SJSA1 (cell line): ENCODE results near the gene NUDT3. TPM values are rescaled to one million over a fixed set of nuclear protein-coding genes. Genes with fewer than 3 reads are reported as not detected.
A peak's percentile ranks its signal among the peaks of the same experiment; 100 is the strongest.
"Not testable (repeated sequence)": the region's sequence is repeated elsewhere in the genome, so short reads cannot be mapped to it uniquely, and the experiment has no call there.

ENCODE experiments used
- DNase-seq, 2 experiments: peaks; one replicate each; pipeline ENCODE4 v3.0.0-alpha.2; 2015 to 2020; ENCODE audit warnings: low spot score in 2 of 2, low read depth in 1 of 2
- H3K27ac ChIP-seq: fragments of 250-450 bp; sonication (Bioruptor Pico); 2 replicates; pipeline ENCODE4 v1.5.1; 2020; ENCODE audit warnings: mild to moderate bottlenecking, moderate library complexity
- H3K27me3 ChIP-seq: fragments of 250-450 bp; sonication (Bioruptor Pico); replicated peaks from 2 replicates; pipeline ENCODE4 v1.5.1; 2020; ENCODE audit warnings: mild to moderate bottlenecking, moderate library complexity
- H3K36me3 ChIP-seq: fragments of 250-450 bp; sonication (Bioruptor Pico); 2 replicates; pipeline ENCODE4 v1.5.1; 2020; ENCODE audit warnings: mild to moderate bottlenecking
- H3K4me1 ChIP-seq: fragments of 250-450 bp; sonication (Bioruptor Pico); replicated peaks from 2 replicates; pipeline ENCODE4 v1.6.1; 2021; ENCODE audit warnings: mild to moderate bottlenecking
- H3K4me3 ChIP-seq: fragments of 250-450 bp; sonication (Bioruptor Pico); 2 replicates; pipeline ENCODE4 v1.5.1; 2020; ENCODE audit warnings: mild to moderate bottlenecking
- H3K9me3 ChIP-seq: fragments of 250-450 bp; sonication (Bioruptor Pico); replicated peaks from 2 replicates; pipeline ENCODE4 v1.5.1; 2020; ENCODE audit warnings: mild to moderate bottlenecking
- total RNA-seq: library from RNA; depleted of rRNA; stranded (reverse); fragments of >200 nt; shearing (Covaris generic); gene quantifications from 2 replicates; pipeline ENCODE4 v1.2.3, GENCODE V29; 2014

The NUDT3 gene
- total RNA-seq, 1 experiment from 2014 or later = 20.2 TPM

- H3K27me3 ChIP-seq = no peaks in the 10 kb centered on the region
- no peak overlapping the region for H3K27ac ChIP-seq
- H3K4me3 ChIP-seq = no peak overlapping the region
- peaks cover 7% of the 10 kb centered on the region for H3K36me3 ChIP-seq
- no peak for DNase-seq
- H3K9me3 ChIP-seq = no peaks in the 10 kb centered on the region
- H3K4me1 ChIP-seq = peaks cover 14% of the 10 kb centered on the region
Observed at GRCh38 chr6:34388421-34388820, 4.0 kb downstream of the NUDT3 start.

GRCh38 chr6:34386316-34387137 lies 5.9 kb downstream of the NUDT3 start:
- Histone ChIP-seq H3K27me3 (no peaks in the 10 kb centered on the region), H3K9me3 (no peaks in the 10 kb centered on the region), H3K4me1 (peaks cover 18% of the 10 kb centered on the region), H3K36me3 (no peaks in the 10 kb centered on the region), H3K27ac (no peak overlapping the region), H3K4me3 (no peak overlapping the region)
- peak; percentile 80 to 81 for DNase-seq

- no peaks in the 10 kb centered on the region for H3K9me3 ChIP-seq
- peaks cover 18% of the 10 kb centered on the region for H3K4me1 ChIP-seq
- H3K27me3 ChIP-seq = no peaks in the 10 kb centered on the region
- H3K27ac ChIP-seq = no peak overlapping the region
- H3K4me3 ChIP-seq = no peak overlapping the region
- no peaks in the 10 kb centered on the region for H3K36me3 ChIP-seq
- DNase-seq = no peak
Observed at GRCh38 chr6:34385793-34386195, 6.7 kb downstream of the NUDT3 start.

- Histone ChIP-seq H3K9me3 (no peaks in the 10 kb centered on the region), H3K4me3 (no peak overlapping the region), H3K4me1 (peaks cover 18% of the 10 kb centered on the region), H3K27me3 (no peaks in the 10 kb centered on the region), H3K27ac (no peak overlapping the region), H3K36me3 (no peaks in the 10 kb centered on the region)
- DNase-seq = no peak
Observed at GRCh38 chr6:34384321-34385153, 7.9 kb downstream of the NUDT3 start.

GRCh38 chr6:34383656-34384320 lies 8.7 kb downstream of the NUDT3 start:
- Histone ChIP-seq H3K4me3 (no peak overlapping the region), H3K36me3 (no peaks in the 10 kb centered on the region), H3K27me3 (no peaks in the 10 kb centered on the region), H3K9me3 (no peaks in the 10 kb centered on the region), H3K27ac (no peak overlapping the region; the same call in 1 of the 2 replicates), H3K4me1 (peaks cover 18% of the 10 kb centered on the region)
- DNase-seq = peak in 1 of 2 experiments; percentile 10

GRCh38 chr6:34383161-34383631 lies 9.3 kb downstream of the NUDT3 start:
- H3K9me3 ChIP-seq = no peaks in the 10 kb centered on the region
- H3K27ac ChIP-seq = no peak overlapping the region
- peak in 1 of 2 experiments; percentile 33 for DNase-seq
- H3K36me3 ChIP-seq = no peaks in the 10 kb centered on the region
- H3K27me3 ChIP-seq = no peaks in the 10 kb centered on the region
- no peak overlapping the region for H3K4me3 ChIP-seq
- H3K4me1 ChIP-seq = peaks cover 18% of the 10 kb centered on the region

GRCh38 chr6:34381081-34381480 lies 11.4 kb downstream of the NUDT3 start:
- Histone ChIP-seq H3K27me3 (no peaks in the 10 kb centered on the region), H3K4me3 (no peak overlapping the region), H3K4me1 (peaks cover 10% of the 10 kb centered on the region), H3K27ac (no peak overlapping the region), H3K9me3 (no peaks in the 10 kb centered on the region), H3K36me3 (no peaks in the 10 kb centered on the region)
- DNase-seq = no peak

- Histone ChIP-seq H3K4me3 (no peak overlapping the region), H3K36me3 (no peaks in the 10 kb centered on the region), H3K9me3 (no peaks in the 10 kb centered on the region), H3K27me3 (no peaks in the 10 kb centered on the region), H3K4me1 (peaks cover 5% of the 10 kb centered on the region), H3K27ac (no peak overlapping the region)
- no peak for DNase-seq
Observed at GRCh38 chr6:34378470-34378869, 14.0 kb downstream of the NUDT3 start.

- H3K4me1 ChIP-seq = no peaks in the 10 kb centered on the region; the same call in 1 of the 2 replicates
- H3K4me3 ChIP-seq = no peak overlapping the region
- no peaks in the 10 kb centered on the region for H3K9me3 ChIP-seq
- no peaks in the 10 kb centered on the region for H3K36me3 ChIP-seq
- DNase-seq = no peak
- no peak overlapping the region for H3K27ac ChIP-seq
- no peaks in the 10 kb centered on the region for H3K27me3 ChIP-seq
Observed at GRCh38 chr6:34377984-34378383, 14.5 kb downstream of the NUDT3 start.

- not testable (repeated sequence) for H3K4me1 ChIP-seq, H3K9me3 ChIP-seq, DNase-seq, H3K27me3 ChIP-seq, H3K4me3 ChIP-seq, H3K27ac ChIP-seq, H3K36me3 ChIP-seq
Observed at GRCh38 chr6:34377571-34377970, 14.9 kb downstream of the NUDT3 start.

GRCh38 chr6:34375833-34376232 lies 16.6 kb downstream of the NUDT3 start:
- no peaks in the 10 kb centered on the region for H3K4me1 ChIP-seq
- H3K27me3 ChIP-seq = no peaks in the 10 kb centered on the region
- no peak overlapping the region for H3K4me3 ChIP-seq
- no peaks in the 10 kb centered on the region for H3K9me3 ChIP-seq
- H3K27ac ChIP-seq = no peak overlapping the region
- no peaks in the 10 kb centered on the region for H3K36me3 ChIP-seq
- no peak for DNase-seq

- no peak for DNase-seq
- no peak overlapping the region for H3K27ac ChIP-seq
- no peaks in the 10 kb centered on the region for H3K27me3 ChIP-seq
- no peaks in the 10 kb centered on the region for H3K4me1 ChIP-seq
- no peak overlapping the region for H3K4me3 ChIP-seq
- H3K9me3 ChIP-seq = no peaks in the 10 kb centered on the region
- H3K36me3 ChIP-seq = no peaks in the 10 kb centered on the region; the same call in 1 of the 2 replicates
Observed at GRCh38 chr6:34374508-34374907, 18.0 kb downstream of the NUDT3 start.

GRCh38 chr6:34374069-34374468 lies 18.4 kb downstream of the NUDT3 start:
- Histone ChIP-seq H3K27ac (no peak overlapping the region), H3K36me3 (no peaks in the 10 kb centered on the region; the same call in 1 of the 2 replicates), H3K9me3 (no peaks in the 10 kb centered on the region), H3K4me3 (no peak overlapping the region), H3K27me3 (no peaks in the 10 kb centered on the region), H3K4me1 (no peaks in the 10 kb centered on the region)
- no peak for DNase-seq
